SK-N-SH (cell line): Measurements from ENCODE around the gene SUGT1. TPM values are rescaled to one million over a fixed set of nuclear protein-coding genes. Genes with fewer than 3 reads are reported as not detected.
"Not testable (repeated sequence)": the region's sequence is repeated elsewhere in the genome, so short reads cannot be mapped to it uniquely, and the experiment has no call there.

Experiments
- CTCF ChIA-PET: fragments of 300-600, 350-600 bp; formaldehyde crosslinking; extraction: SDS; loops from one replicate; lab custom pipeline; 2021; lab: Yijun Ruan, JAX
- POLR2A ChIA-PET: fragments of 350-600 bp; sonication (Branson Sonifier 250); formaldehyde crosslinking; extraction: SDS; loops from one replicate; lab custom pipeline; 2020; ENCODE audit warnings: antibody characterized with exemption, inconsistent platforms; lab: Yijun Ruan, JAX
- DNase-seq: peaks from one replicate; pipeline ENCODE4 v3.0.0; 2012
- H2AFZ ChIP-seq: fragments of 200-600 bp; sonication (generic); 2 replicates; pipeline ENCODE4 v1.8.1; 2016; ENCODE audit warnings: antibody characterized with exemption, mild to moderate bottlenecking, low read depth
- H3F3A ChIP-seq: fragments of 200-600 bp; sonication (generic); replicated peaks from 2 replicates; pipeline ENCODE3; 2016; ENCODE audit warnings: antibody characterized with exemption, mild to moderate bottlenecking; ENCODE audit not compliant: insufficient read depth
- H3K27ac ChIP-seq, 2 experiments: fragments of 200-500 bp in 1 of 2; fragments of 200-600 bp in 1 of 2; sonication (Bioruptor generic) in 1 of 2; sonication (generic), shearing (Covaris generic) in 1 of 2; 2 replicates each; pipeline versions ENCODE4 v1.5.1 to v1.6.1; 2014 to 2016; ENCODE audit warnings: low read depth in 2 of 2, inconsistent platforms in 1 of 2, low read length in 1 of 2, mild to moderate bottlenecking in 1 of 2, mixed read lengths in 1 of 2
- H3K27me3 ChIP-seq: fragments of 200-600 bp; sonication (generic), shearing (Covaris generic); 2 replicates; pipeline ENCODE4 v1.6.1; 2016; ENCODE audit warnings: mixed run types; ENCODE audit not compliant: insufficient read depth
- H3K36me3 ChIP-seq, 2 experiments: fragments of 200-500 bp in 1 of 2; fragments of 200-600 bp in 1 of 2; sonication (Bioruptor generic) in 1 of 2; sonication (generic) in 1 of 2; replicated peaks in 1 of 2; 2 replicates each; pipeline versions ENCODE3 to v1.5.1; 2014 to 2016; ENCODE audit warnings: low read length in 1 of 2, mild to moderate bottlenecking in 1 of 2; ENCODE audit not compliant: insufficient read depth in 2 of 2, control insufficient read depth in 1 of 2
- H3K4me1 ChIP-seq, 2 experiments: fragments of 200-500 bp in 1 of 2; fragments of 200-600 bp in 1 of 2; sonication (Bioruptor generic) in 1 of 2; sonication (generic), shearing (Covaris generic) in 1 of 2; 2 replicates each; pipeline versions ENCODE4 v1.5.1 to v1.6.1; 2014 to 2016; ENCODE audit warnings: low read depth in 1 of 2, low read length in 1 of 2, mixed run types in 1 of 2; ENCODE audit not compliant: insufficient read depth in 2 of 2, control insufficient read depth in 1 of 2
- H3K4me2 ChIP-seq: fragments of 200-600 bp; sonication (generic), shearing (Covaris generic); 2 replicates; pipeline ENCODE4 v1.6.1; 2017; ENCODE audit warnings: mixed run types
- H3K4me3 ChIP-seq, 2 experiments: fragments of 200-500 bp in 1 of 2; fragments of 200-600 bp in 1 of 2; sonication (Bioruptor generic) in 1 of 2; sonication (generic), shearing (Covaris generic) in 1 of 2; 2 replicates each; pipeline versions ENCODE4 v1.5.1 to v1.8.1; 2014 to 2016; ENCODE audit warnings: low read depth in 2 of 2, inconsistent platforms in 1 of 2, low read length in 1 of 2, mild to moderate bottlenecking in 1 of 2, mixed read lengths in 1 of 2, moderate library complexity in 1 of 2
- H3K79me2 ChIP-seq: fragments of 200-600 bp; sonication (generic); 2 replicates; pipeline ENCODE4 v1.8.1; 2017; ENCODE audit warnings: mild to moderate bottlenecking; ENCODE audit not compliant: insufficient read depth
- H3K9ac ChIP-seq: fragments of 200-600 bp; sonication (generic); 2 replicates; pipeline ENCODE4 v1.6.1; 2017; ENCODE audit warnings: mixed run types
- H3K9me2 ChIP-seq: fragments of 200-600 bp; sonication (generic); 2 replicates; pipeline ENCODE4 v1.6.1; 2017; ENCODE audit warnings: mixed run types
- H3K9me3 ChIP-seq: fragments of 200-600 bp; sonication (generic); 2 replicates; pipeline ENCODE4 v1.6.1; 2017; ENCODE audit warnings: mixed run types, mild to moderate bottlenecking, moderate library complexity
- H4K20me1 ChIP-seq: fragments of 200-600 bp; sonication (generic); 2 replicates; pipeline ENCODE4 v1.6.1; 2017; ENCODE audit warnings: mild to moderate bottlenecking, mixed run types; ENCODE audit not compliant: insufficient read depth
- EZH2phosphoT487 ChIP-seq: fragments of 200-600 bp; sonication (generic); IDR thresholded peaks from 2 replicates; pipeline ENCODE4 v1.6.1; 2017; ENCODE audit warnings: low read depth, mixed run types, mild to moderate bottlenecking, antibody characterized with exemption, moderate library complexity, borderline replicate concordance
- FOSL2 ChIP-seq: IDR thresholded peaks from 2 replicates; pipeline ENCODE4 v1.4.0; 2012; ENCODE audit warnings: low read depth, mild to moderate bottlenecking, moderate library complexity, borderline replicate concordance
- GABPA ChIP-seq: IDR thresholded peaks from 2 replicates; pipeline ENCODE4 v1.4.0; 2012; ENCODE audit warnings: low read depth, mild to moderate bottlenecking
- MEF2A ChIP-seq: IDR thresholded peaks from 2 replicates; pipeline ENCODE4 v1.4.0; 2012; ENCODE audit warnings: low read depth, borderline replicate concordance
- MXI1 ChIP-seq: IDR thresholded peaks from 2 replicates; pipeline ENCODE4 v1.6.1; 2012; ENCODE audit warnings: mild to moderate bottlenecking, low read depth, low read length, improper control_type of control experiment
- RFX5 ChIP-seq: IDR thresholded peaks from 2 replicates; pipeline ENCODE4 v1.6.1; 2012; ENCODE audit warnings: mild to moderate bottlenecking, improper control_type of control experiment, low read length
- TAF1 ChIP-seq: IDR thresholded peaks from 2 replicates; pipeline ENCODE4 v1.6.1; 2012; ENCODE audit warnings: low read depth, mild to moderate bottlenecking, low read length, moderate library complexity, borderline replicate concordance
- TCF12 ChIP-seq: IDR thresholded peaks from 2 replicates; pipeline ENCODE4 v1.4.0; 2012
- TEAD4 ChIP-seq: IDR thresholded peaks from 2 replicates; pipeline ENCODE4 v1.4.0; 2012; ENCODE audit warnings: mild to moderate bottlenecking, borderline replicate concordance; ENCODE audit not compliant: insufficient read depth
- YY1 ChIP-seq: IDR thresholded peaks from 2 replicates; pipeline ENCODE4 v1.4.0; 2012; ENCODE audit warnings: low read depth, mild to moderate bottlenecking
- WGBS: methylation state at CpG from one replicate; pipeline ENCODE4 v1.1.6; 2017; ENCODE audit warnings: low lambda C conversion rate; 5-methylcytosine and 5-hydroxymethylcytosine counted together
- polyA plus RNA-seq, 3 experiments: library from polyadenylated mRNA; depleted of rRNA; stranded (reverse); fragments of >200 nt; gene quantifications; 2 replicates each; pipeline ENCODE4 v1.2.3, GENCODE V29; 2012
- TF ChIP-seq, protein P1 (sequence below): IDR thresholded peaks from 2 replicates; pipeline ENCODE4 v1.4.0; 2012; ENCODE audit warnings: low read depth, borderline replicate concordance
- TF ChIP-seq, protein P2 (sequence below): IDR thresholded peaks from 2 replicates; pipeline ENCODE4 v1.6.1; 2012; ENCODE audit warnings: mild to moderate bottlenecking, low read depth, low read length, moderate library complexity

Gene SUGT1
- polyA plus RNA-seq, 1 of the 3 experiments (the other 2 are of a cell fraction), result 18.6 TPM

DNA sequence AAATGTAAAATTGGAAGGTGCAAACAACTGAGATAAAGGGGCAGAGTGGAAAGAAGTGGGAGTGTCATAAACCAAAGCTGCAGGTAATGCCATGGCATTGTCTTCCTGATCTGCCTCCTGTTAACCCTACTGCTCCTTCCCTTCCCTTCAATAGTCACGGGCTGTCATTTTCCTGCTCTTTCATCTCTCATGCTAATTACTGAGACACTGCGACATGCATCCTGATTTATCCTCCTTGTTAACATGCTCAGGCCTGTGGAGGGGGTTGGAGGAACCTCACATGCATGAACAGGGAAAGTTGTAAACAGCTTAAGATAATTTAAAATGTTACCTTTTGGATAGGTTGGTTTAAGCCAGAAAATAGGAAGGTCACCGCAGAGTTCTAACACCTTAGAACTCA is 59.7 kb downstream of the SUGT1 start:
- no peaks in the 10 kb centered on the region for H3K36me3 ChIP-seq
- no peak overlapping the region for H3K4me3 ChIP-seq
- H3K27ac ChIP-seq, result no peak overlapping the region
- peaks cover 0 to 5% of the 10 kb centered on the region in 2 experiments; a peak in 1 of 4 replicates for H3K4me1 ChIP-seq
- TF ChIP-seq, protein P1, sequence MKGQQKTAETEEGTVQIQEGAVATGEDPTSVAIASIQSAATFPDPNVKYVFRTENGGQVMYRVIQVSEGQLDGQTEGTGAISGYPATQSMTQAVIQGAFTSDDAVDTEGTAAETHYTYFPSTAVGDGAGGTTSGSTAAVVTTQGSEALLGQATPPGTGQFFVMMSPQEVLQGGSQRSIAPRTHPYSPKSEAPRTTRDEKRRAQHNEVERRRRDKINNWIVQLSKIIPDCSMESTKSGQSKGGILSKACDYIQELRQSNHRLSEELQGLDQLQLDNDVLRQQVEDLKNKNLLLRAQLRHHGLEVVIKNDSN, result no peak
- TF ChIP-seq GABPA (no peak), MEF2A (no peak), FOSL2 (no peak), RFX5 (no peak), TCF12 (no peak), TAF1 (no peak)
- TF ChIP-seq, protein P2, sequence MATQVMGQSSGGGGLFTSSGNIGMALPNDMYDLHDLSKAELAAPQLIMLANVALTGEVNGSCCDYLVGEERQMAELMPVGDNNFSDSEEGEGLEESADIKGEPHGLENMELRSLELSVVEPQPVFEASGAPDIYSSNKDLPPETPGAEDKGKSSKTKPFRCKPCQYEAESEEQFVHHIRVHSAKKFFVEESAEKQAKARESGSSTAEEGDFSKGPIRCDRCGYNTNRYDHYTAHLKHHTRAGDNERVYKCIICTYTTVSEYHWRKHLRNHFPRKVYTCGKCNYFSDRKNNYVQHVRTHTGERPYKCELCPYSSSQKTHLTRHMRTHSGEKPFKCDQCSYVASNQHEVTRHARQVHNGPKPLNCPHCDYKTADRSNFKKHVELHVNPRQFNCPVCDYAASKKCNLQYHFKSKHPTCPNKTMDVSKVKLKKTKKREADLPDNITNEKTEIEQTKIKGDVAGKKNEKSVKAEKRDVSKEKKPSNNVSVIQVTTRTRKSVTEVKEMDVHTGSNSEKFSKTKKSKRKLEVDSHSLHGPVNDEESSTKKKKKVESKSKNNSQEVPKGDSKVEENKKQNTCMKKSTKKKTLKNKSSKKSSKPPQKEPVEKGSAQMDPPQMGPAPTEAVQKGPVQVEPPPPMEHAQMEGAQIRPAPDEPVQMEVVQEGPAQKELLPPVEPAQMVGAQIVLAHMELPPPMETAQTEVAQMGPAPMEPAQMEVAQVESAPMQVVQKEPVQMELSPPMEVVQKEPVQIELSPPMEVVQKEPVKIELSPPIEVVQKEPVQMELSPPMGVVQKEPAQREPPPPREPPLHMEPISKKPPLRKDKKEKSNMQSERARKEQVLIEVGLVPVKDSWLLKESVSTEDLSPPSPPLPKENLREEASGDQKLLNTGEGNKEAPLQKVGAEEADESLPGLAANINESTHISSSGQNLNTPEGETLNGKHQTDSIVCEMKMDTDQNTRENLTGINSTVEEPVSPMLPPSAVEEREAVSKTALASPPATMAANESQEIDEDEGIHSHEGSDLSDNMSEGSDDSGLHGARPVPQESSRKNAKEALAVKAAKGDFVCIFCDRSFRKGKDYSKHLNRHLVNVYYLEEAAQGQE, result no peak
- 74% methylated on average over 3 of the region's 3 CpGs for WGBS
- H3K9me2 ChIP-seq, result no peaks in the 10 kb centered on the region
- no peaks in the 10 kb centered on the region for H3K27me3 ChIP-seq
- H3K9ac ChIP-seq, result no peak overlapping the region
- H2AFZ ChIP-seq, result no peak overlapping the region
- DNase-seq, result no peak
- no peak overlapping the region for H3K4me2 ChIP-seq
- H3K79me2 ChIP-seq, result no peaks in the 10 kb centered on the region
- no peaks in the 10 kb centered on the region for H4K20me1 ChIP-seq
- ChIA-PET POLR2A (no interaction called here), CTCF (interaction anchor here (0.9 to 3.4 kb wide), 5 partner anchors 48 to 440 kb away, joined by 3 to 16 read pairs (median 5); partner anchors contain the start of gene SUGT1)
- H3K9me3 ChIP-seq, result no peaks in the 10 kb centered on the region
- no peaks in the 10 kb centered on the region for H3F3A ChIP-seq

DNA sequence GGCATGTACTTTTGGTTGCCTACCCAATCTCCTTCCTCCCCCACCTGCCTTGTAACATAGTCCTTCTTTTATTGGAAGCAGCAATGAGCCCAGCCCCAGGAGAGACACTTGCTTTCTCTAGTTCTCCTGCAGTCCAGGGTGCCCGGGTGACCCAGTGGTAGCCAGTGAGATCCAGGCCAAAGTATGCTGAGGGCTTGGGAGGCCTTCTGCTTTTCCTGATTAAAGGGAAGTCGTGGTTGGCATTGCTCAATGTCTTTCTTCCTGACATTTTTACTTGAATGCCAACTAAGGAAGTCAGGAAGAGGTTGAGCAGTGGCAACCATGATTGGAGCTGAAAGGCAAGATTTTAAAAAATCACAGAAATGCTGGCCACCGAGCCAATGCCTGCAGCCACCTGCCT is 61.3 kb downstream of the SUGT1 start:
- Histone ChIP-seq H3K9me3 (no peaks in the 10 kb centered on the region), H3K36me3 (no peaks in the 10 kb centered on the region), H4K20me1 (no peaks in the 10 kb centered on the region), H3K9ac (no peak overlapping the region), H2AFZ (no peak overlapping the region), H3K27me3 (no peaks in the 10 kb centered on the region)
- CTCF ChIA-PET, result interaction anchor here (1.0 to 1.8 kb wide), 3 partner anchors 62 to 438 kb away, joined by 3 to 5 read pairs (median 3); partner anchors contain the start of gene SUGT1
- TF ChIP-seq YY1, result no peak
- no peak for TF ChIP-seq MXI1
- no peak for TF ChIP-seq EZH2phosphoT487
- TF ChIP-seq GABPA, result no peak
- no peak for TF ChIP-seq TEAD4
- TF ChIP-seq, all 33 proteins: peak for 0
- Histone ChIP-seq H3K27ac (no peak overlapping the region), H3K4me1 (peaks cover 0 to 5% of the 10 kb centered on the region in 2 experiments; a peak in 1 of 4 replicates), H3K79me2 (no peaks in the 10 kb centered on the region), H3K4me3 (no peak overlapping the region), H3K9me2 (no peaks in the 10 kb centered on the region), H3F3A (no peaks in the 10 kb centered on the region), H3K4me2 (no peak overlapping the region)
- no peak for DNase-seq
- POLR2A ChIA-PET, result no interaction called here
- WGBS, result 70% methylated on average over 3 of the region's 3 CpGs

DNA sequence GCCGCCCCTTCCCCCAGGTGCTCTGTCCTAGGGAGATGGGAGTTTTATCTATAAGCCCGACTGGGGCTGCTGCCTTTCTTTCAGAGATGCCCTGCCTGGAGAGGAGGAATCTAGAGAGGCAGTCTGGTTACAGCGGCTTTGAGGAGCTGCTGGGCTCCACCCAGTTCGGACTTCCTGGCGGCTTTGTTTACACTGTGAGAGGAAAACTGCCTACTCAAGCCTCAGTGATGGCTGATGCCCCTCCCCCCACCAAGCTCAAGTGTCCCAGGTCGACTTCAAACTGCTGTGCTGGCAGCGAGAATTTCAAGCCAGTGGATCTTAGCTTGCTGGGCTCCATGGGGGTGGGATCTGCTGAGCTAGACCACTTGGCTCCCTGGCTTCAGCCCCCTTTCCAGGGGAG is 68.3 kb downstream of the SUGT1 start:
- H3K36me3 ChIP-seq, H3K4me3 ChIP-seq, H3K27ac ChIP-seq, H4K20me1 ChIP-seq, H3F3A ChIP-seq, H3K9ac ChIP-seq, H2AFZ ChIP-seq, H3K79me2 ChIP-seq, H3K9me3 ChIP-seq, H3K9me2 ChIP-seq, H3K27me3 ChIP-seq, H3K4me2 ChIP-seq, DNase-seq, H3K4me1 ChIP-seq, POLR2A ChIA-PET: not testable (repeated sequence)
- no CpG with 5 or more reads among the region's 7 CpGs for WGBS
- CTCF ChIA-PET, result interaction anchor here (0.6 to 2.3 kb wide), 3 partner anchors 10 to 56 kb away, joined by 3 to 9 read pairs (median 3); no protein-coding TSS in a partner anchor

DNA sequence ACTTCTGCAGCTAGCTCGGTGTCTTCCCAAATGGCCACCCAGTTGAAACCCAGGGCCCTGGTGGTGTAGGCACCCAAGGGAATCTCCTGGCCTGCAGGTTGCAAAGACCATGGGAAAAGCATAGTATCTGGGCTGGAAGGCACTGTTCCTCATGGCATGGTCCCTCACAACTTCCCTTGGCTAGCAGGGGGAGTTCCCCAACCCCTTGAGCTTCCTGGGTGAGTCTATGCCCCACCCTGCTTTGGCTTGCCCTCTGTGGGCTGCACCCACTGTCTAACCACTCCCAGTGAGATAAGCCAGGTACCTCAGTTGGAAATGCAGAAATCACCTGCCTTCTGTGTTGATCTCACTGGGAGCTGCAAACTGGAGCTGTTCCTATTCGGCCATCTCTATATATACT is 68.7 kb downstream of the SUGT1 start:
- H3K4me2 ChIP-seq, H2AFZ ChIP-seq, H4K20me1 ChIP-seq, H3F3A ChIP-seq, H3K27ac ChIP-seq, POLR2A ChIA-PET, H3K79me2 ChIP-seq, H3K9me3 ChIP-seq, H3K9ac ChIP-seq, H3K36me3 ChIP-seq, H3K4me3 ChIP-seq, H3K4me1 ChIP-seq, H3K27me3 ChIP-seq, DNase-seq, H3K9me2 ChIP-seq: not testable (repeated sequence)
- 32% methylated on average over 1 of the region's 2 CpGs for WGBS
- CTCF ChIA-PET, result interaction anchor here (0.6 to 2.3 kb wide), 4 partner anchors 11 to 56 kb away, joined by 3 to 9 read pairs (median 3); no protein-coding TSS in a partner anchor
